Coronary artery (tissue), 2 donors: ENCODE results near the gene UBE2I.

Experiments
- DNase-seq: peaks from one replicate; pipeline ENCODE4 v3.0.0-alpha.2; 2017; ENCODE audit warnings: low spot score
- H3K27ac ChIP-seq, 2 donors: fragments of 200-600 bp; sonication (generic); one replicate each; pipeline ENCODE4 v1.5.1; 2016 to 2019
- H3K4me3 ChIP-seq: fragments of 200-600 bp; sonication (generic); 2 replicates; pipeline ENCODE4 v1.5.1; 2016; ENCODE audit warnings: mild to moderate bottlenecking, moderate library complexity
- CTCF ChIP-seq: fragments of 200-600 bp; sonication (generic); IDR thresholded peaks from one replicate; pipeline ENCODE4 v1.5.1; 2019; ENCODE audit warnings: antibody characterized with exemption

The UBE2I gene

GRCh38 chr16:1364510-1364909, 55.1 kb downstream of the UBE2I start:
- no peak for TF ChIP-seq CTCF
- H3K27ac ChIP-seq = no peak overlapping the region
- no peak overlapping the region for H3K4me3 ChIP-seq
- DNase-seq = no peak

GRCh38 chr16:1366060-1366711, 56.8 kb downstream of the UBE2I start:
- DNase-seq = no peak
- no peak for TF ChIP-seq CTCF
- H3K4me3 ChIP-seq = no peak overlapping the region
- H3K27ac ChIP-seq = no peak overlapping the region

- no peak overlapping the region for H3K4me3 ChIP-seq
- TF ChIP-seq CTCF = no peak
- DNase-seq = no peak
- H3K27ac ChIP-seq = no peak overlapping the region
These were observed 57.4 kb downstream of the UBE2I start for GRCh38 chr16:1366712-1367299.

GRCh38 chr16:1367486-1368174, 58.2 kb downstream of the UBE2I start:
- DNase-seq = no peak
- no peak for TF ChIP-seq CTCF
- no peak overlapping the region for H3K4me3 ChIP-seq
- no peak overlapping the region for H3K27ac ChIP-seq

- DNase-seq = no peak
- H3K27ac ChIP-seq = no peak overlapping the region
- H3K4me3 ChIP-seq = no peak overlapping the region
- no peak for TF ChIP-seq CTCF
These were observed 61.9 kb downstream of the UBE2I start for GRCh38 chr16:1371054-1371978.

- Histone ChIP-seq H3K27ac (no peak overlapping the region), H3K4me3 (no peak overlapping the region)
- no peak for DNase-seq
- TF ChIP-seq CTCF = no peak
These were observed 63.0 kb downstream of the UBE2I start for GRCh38 chr16:1372292-1372950.
